HEK293 (cell line): ENCODE measurements around the gene RAI14.
A peak's percentile ranks its signal among the peaks of the same experiment; 100 is the strongest.

Experiments used
- CTCF ChIA-PET: fragments of 350-600 bp; formaldehyde crosslinking; extraction: SDS; loops from one replicate; lab custom pipeline; 2021; ENCODE audit warnings: antibody characterized with exemption; lab: Yijun Ruan, JAX
- POLR2A ChIA-PET: fragments of 300-600 bp; formaldehyde crosslinking; extraction: SDS; loops from one replicate; lab custom pipeline; 2020; ENCODE audit warnings: antibody characterized with exemption, inconsistent platforms; lab: Yijun Ruan, JAX
- H3K27ac ChIP-seq: fragments of 200-500 bp; sonication (Bioruptor generic); 2 replicates; pipeline ENCODE4 v1.5.1; 2014; ENCODE audit warnings: low read depth, low read length, control low read depth, inconsistent platforms; ENCODE audit errors: extremely low read depth
- H3K36me3 ChIP-seq, 2 experiments: fragments of 200-500 bp in 1 of 2; sonication (Bioruptor generic) in 1 of 2; 1 replicate in 1 of 2; 2 replicates in 1 of 2; pipeline ENCODE4 v1.5.1; 2014 to 2017; ENCODE audit warnings: inconsistent platforms in 2 of 2, low read length in 2 of 2; ENCODE audit not compliant: control insufficient read depth in 2 of 2, insufficient read depth in 1 of 2
- H3K4me1 ChIP-seq: fragments of 200-500 bp; sonication (Bioruptor generic); 2 replicates; pipeline ENCODE4 v1.5.1; 2014; ENCODE audit warnings: mild to moderate bottlenecking, low read length, inconsistent platforms; ENCODE audit not compliant: control insufficient read depth, insufficient read depth
- H3K4me3 ChIP-seq: 2 replicates; pipeline ENCODE4 v1.5.1; 2011; ENCODE audit warnings: low read depth, mild to moderate bottlenecking, control low read depth, low read length, moderate library complexity
- H3K9me3 ChIP-seq: fragments of 200-500 bp; sonication (Bioruptor generic); 2 replicates; pipeline ENCODE4 v1.5.1; 2014; ENCODE audit warnings: low read depth, low read length, inconsistent platforms; ENCODE audit not compliant: control insufficient read depth, insufficient read depth
- GLIS1 ChIP-seq: fragments of 450-650 bp; formaldehyde crosslinking; IDR thresholded peaks from 2 replicates; pipeline ENCODE4 v1.5.1; 2016; ENCODE audit warnings: missing biosample characterization, missing genetic modification characterization
- HOXA7 ChIP-seq: sonication (generic); formaldehyde crosslinking; IDR thresholded peaks from 2 replicates; pipeline ENCODE4 v1.8.1; 2022; ENCODE audit warnings: missing genetic modification reagents, borderline replicate concordance
- KLF16 ChIP-seq: fragments of 450-650 bp; formaldehyde crosslinking; IDR thresholded peaks from 2 replicates; pipeline ENCODE4 v1.5.1; 2017; ENCODE audit warnings: missing biosample characterization, missing genetic modification characterization
- MYNN ChIP-seq: fragments of 450-650 bp; formaldehyde crosslinking; IDR thresholded peaks from 2 replicates; pipeline ENCODE4 v1.5.1; 2016; ENCODE audit warnings: missing biosample characterization, missing genetic modification characterization, borderline replicate concordance
- OSR2 ChIP-seq: fragments of 450-650 bp; formaldehyde crosslinking; IDR thresholded peaks from 2 replicates; pipeline ENCODE4 v1.5.1; 2016; ENCODE audit warnings: missing biosample characterization, missing genetic modification characterization
- PRDM6 ChIP-seq: fragments of 450-650 bp; formaldehyde crosslinking; IDR thresholded peaks from 2 replicates; pipeline ENCODE4 v1.5.1; 2017; ENCODE audit warnings: missing biosample characterization, missing genetic modification characterization
- SP3 ChIP-seq: fragments of 450-650 bp; formaldehyde crosslinking; IDR thresholded peaks from 2 replicates; pipeline ENCODE4 v1.5.1; 2016; ENCODE audit warnings: missing biosample characterization, missing genetic modification characterization
- ZBTB1 ChIP-seq: fragments of 450-650 bp; formaldehyde crosslinking; IDR thresholded peaks from 2 replicates; pipeline ENCODE4 v1.5.1; 2016; ENCODE audit warnings: missing biosample characterization, missing genetic modification characterization
- ZNF140 ChIP-seq: fragments of 450-650 bp; formaldehyde crosslinking; IDR thresholded peaks from 2 replicates; pipeline ENCODE4 v1.5.1; 2016; ENCODE audit warnings: missing biosample characterization, missing genetic modification characterization
- ZNF157 ChIP-seq: fragments of 450-650 bp; formaldehyde crosslinking; IDR thresholded peaks from 2 replicates; pipeline ENCODE4 v1.5.1; 2016; ENCODE audit warnings: missing biosample characterization, missing genetic modification characterization
- ZNF175 ChIP-seq: fragments of 450-650 bp; formaldehyde crosslinking; IDR thresholded peaks from 2 replicates; pipeline ENCODE4 v1.5.1; 2016; ENCODE audit warnings: missing biosample characterization, missing genetic modification characterization
- ZNF23 ChIP-seq: fragments of 450-650 bp; formaldehyde crosslinking; IDR thresholded peaks from 2 replicates; pipeline ENCODE4 v1.5.1; 2016; ENCODE audit warnings: missing biosample characterization, missing genetic modification characterization, borderline replicate concordance
- ZNF280D ChIP-seq: fragments of 450-650 bp; formaldehyde crosslinking; IDR thresholded peaks from 2 replicates; pipeline ENCODE4 v1.5.1; 2016; ENCODE audit warnings: missing biosample characterization, missing genetic modification characterization
- ZNF37A ChIP-seq: fragments of 450-650 bp; IDR thresholded peaks from 2 replicates; pipeline ENCODE4 v1.5.1; 2018; ENCODE audit warnings: missing biosample characterization, missing genetic modification characterization
- ZNF394 ChIP-seq: fragments of 450-650 bp; formaldehyde crosslinking; IDR thresholded peaks from 2 replicates; pipeline ENCODE4 v1.5.1; 2016; ENCODE audit warnings: missing biosample characterization, missing genetic modification characterization, mild to moderate bottlenecking, moderate library complexity, borderline replicate concordance
- ZNF423 ChIP-seq: fragments of 450-650 bp; formaldehyde crosslinking; IDR thresholded peaks from 2 replicates; pipeline ENCODE4 v1.5.1; 2016; ENCODE audit warnings: missing biosample characterization, missing genetic modification characterization
- ZNF621 ChIP-seq: fragments of 450-650 bp; formaldehyde crosslinking; IDR thresholded peaks from 2 replicates; pipeline ENCODE4 v1.5.1; 2017; ENCODE audit warnings: missing biosample characterization, missing genetic modification characterization
- ZNF747 ChIP-seq: fragments of 450-650 bp; formaldehyde crosslinking; IDR thresholded peaks from 2 replicates; pipeline ENCODE4 v1.5.1; 2016; ENCODE audit warnings: missing biosample characterization, missing genetic modification characterization
- ZNF830 ChIP-seq: fragments of 450-650 bp; IDR thresholded peaks from 2 replicates; pipeline ENCODE4 v1.5.0; 2018; ENCODE audit warnings: missing biosample characterization, missing genetic modification characterization, low read depth, mild to moderate bottlenecking, moderate library complexity

Gene RAI14

DNA sequence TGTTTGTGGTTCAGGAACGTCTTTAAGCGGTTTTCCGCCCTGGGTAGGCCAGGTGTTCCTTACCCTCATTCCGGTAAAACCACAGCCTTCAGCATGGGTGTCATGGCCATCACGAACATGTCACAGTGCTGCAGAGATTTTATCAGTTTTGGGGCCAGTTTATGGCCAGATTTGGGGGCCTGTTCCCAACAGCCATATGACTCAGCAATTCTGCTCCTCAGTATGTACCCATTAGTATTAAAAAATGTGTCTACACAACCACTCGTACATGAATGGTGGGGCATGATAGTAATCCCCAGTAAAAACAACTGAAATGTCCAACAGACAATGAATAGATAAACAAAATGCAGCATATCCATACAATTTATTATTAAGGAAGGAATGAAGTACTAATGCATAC is 130.9 kb downstream of the RAI14 start:
- POLR2A ChIA-PET, result no interaction called here
- Histone ChIP-seq H3K4me3 (no peak overlapping the region), H3K4me1 (no peaks in the 10 kb centered on the region), H3K36me3 (no peaks in the 10 kb centered on the region), H3K9me3 (no peaks in the 10 kb centered on the region), H3K27ac (no peak overlapping the region)
- CTCF ChIA-PET, result interaction anchor here (0.6 kb wide), 1 partner anchor 106 kb away, joined by 3 read pairs; no protein-coding TSS in a partner anchor
- TF ChIP-seq MYNN (tag by site-specific recombination), result no peak
- no peak for TF ChIP-seq ZNF23 (tag by site-specific recombination)
- TF ChIP-seq ZNF37A (tag by site-specific recombination), result no peak
- peak; percentile 98 for TF ChIP-seq ZNF140 (tag by site-specific recombination)

GRCh38 chr5:34789021-34789531 is 132.9 kb downstream of the RAI14 start:
- TF ChIP-seq HOXA7 (CRISPR knock-in tag) (no peak), ZNF280D (tag by site-specific recombination) (no peak), SP3 (tag by site-specific recombination) (no peak), PRDM6 (no peak), OSR2 (no peak), ZBTB1 (tag by site-specific recombination) (no peak), ZNF175 (tag by site-specific recombination) (no peak), ZNF423 (tag by site-specific recombination) (no peak), ZNF747 (tag by site-specific recombination) (no peak), ZNF157 (tag by site-specific recombination) (no peak), GLIS1 (tag by site-specific recombination) (no peak)
- POLR2A ChIA-PET, result no interaction called here

GRCh38 chr5:34789639-34790038 is 133.5 kb downstream of the RAI14 start:
- H3K9me3 ChIP-seq, result no peaks in the 10 kb centered on the region
- H3K36me3 ChIP-seq, result no peaks in the 10 kb centered on the region
- ChIA-PET POLR2A (no interaction called here), CTCF (no interaction called here)
- no peak overlapping the region for H3K27ac ChIP-seq
- no peaks in the 10 kb centered on the region for H3K4me1 ChIP-seq
- TF ChIP-seq ZNF830 (tag by site-specific recombination) (no peak), ZNF621 (tag by site-specific recombination) (no peak), ZNF394 (tag by site-specific recombination) (no peak), KLF16 (tag by site-specific recombination) (no peak)
- no peak overlapping the region for H3K4me3 ChIP-seq

More at GRCh38 chr5:34789021-34789531, 132.9 kb downstream of the RAI14 start:
- CTCF ChIA-PET, result no interaction called here
- Histone ChIP-seq H3K36me3 (no peaks in the 10 kb centered on the region), H3K4me3 (no peak overlapping the region), H3K9me3 (no peaks in the 10 kb centered on the region), H3K4me1 (no peaks in the 10 kb centered on the region), H3K27ac (no peak overlapping the region)
